OCI-LY3 (cell line): ENCODE data around the gene BPIFA1.

Experiments
- H2AFZ ChIP-seq: fragments of 200-600, 300-600 bp; shearing (Covaris generic); 2 replicates; pipeline ENCODE4 v1.6.0; 2014; ENCODE audit warnings: antibody characterized with exemption, low read depth, low read length
- H3K27ac ChIP-seq: fragments of 200-600, 300-600 bp; sonication (generic); 2 replicates; pipeline ENCODE4 v1.5.1; 2014; ENCODE audit warnings: mild to moderate bottlenecking, low read length, moderate library complexity, mixed read lengths
- H3K27me3 ChIP-seq: fragments of 200-600, 300-600 bp; sonication (generic); 2 replicates; pipeline ENCODE4 v1.6.1; 2014; ENCODE audit warnings: low read depth, low read length, mixed read lengths
- H3K36me3 ChIP-seq: fragments of 200-600, 300-600 bp; sonication (generic); replicated peaks from 2 replicates; pipeline ENCODE3; 2014; ENCODE audit warnings: low read depth, low read length, mixed read lengths
- H3K4me1 ChIP-seq: fragments of 300-600, 200-600 bp; sonication (generic); 2 replicates; pipeline ENCODE4 v1.6.1; 2014; ENCODE audit warnings: low read length, mixed read lengths
- H3K4me2 ChIP-seq: fragments of 200-600, 300-600 bp; sonication (generic); 2 replicates; pipeline ENCODE4 v1.6.1; 2014; ENCODE audit warnings: low read length, mixed read lengths
- H3K4me3 ChIP-seq: fragments of 300-600, 200-600 bp; sonication (generic); 2 replicates; pipeline ENCODE4 v1.5.1; 2014; ENCODE audit warnings: antibody characterized with exemption, mild to moderate bottlenecking, low read length, moderate library complexity
- H3K79me2 ChIP-seq: fragments of 300-600, 200-600 bp; shearing (Covaris generic); 2 replicates; pipeline ENCODE4 v1.6.1; 2014; ENCODE audit warnings: mild to moderate bottlenecking, low read length, mixed read lengths
- H3K9ac ChIP-seq: fragments of 300-600, 200-600 bp; shearing (Covaris generic); 2 replicates; pipeline ENCODE4 v1.6.0; 2014; ENCODE audit warnings: mild to moderate bottlenecking, low read length, moderate library complexity
- H3K9me3 ChIP-seq: fragments of 200-600, 300-600 bp; shearing (Covaris generic); 2 replicates; pipeline ENCODE4 v1.6.1; 2014; ENCODE audit warnings: low read length, mixed read lengths; ENCODE audit not compliant: insufficient read depth
- H4K20me1 ChIP-seq: fragments of 200-600, 300-600 bp; sonication (generic); 2 replicates; pipeline ENCODE4 v1.6.1; 2016; ENCODE audit warnings: low read length, mixed read lengths; ENCODE audit not compliant: insufficient read depth
- EZH2phosphoT487 ChIP-seq: fragments of 200-600 bp; shearing (Covaris generic); IDR thresholded peaks from 2 replicates; pipeline ENCODE4 v1.6.1; 2018; ENCODE audit warnings: antibody characterized with exemption, mixed run types, low read depth
- TF ChIP-seq, protein P1 (sequence below): fragments of 200-600, 300-600 bp; sonication (generic); IDR thresholded peaks from 2 replicates; pipeline ENCODE4 v1.5.1; 2014; ENCODE audit warnings: antibody characterized with exemption, low read length, low read depth

The BPIFA1 gene

DNA sequence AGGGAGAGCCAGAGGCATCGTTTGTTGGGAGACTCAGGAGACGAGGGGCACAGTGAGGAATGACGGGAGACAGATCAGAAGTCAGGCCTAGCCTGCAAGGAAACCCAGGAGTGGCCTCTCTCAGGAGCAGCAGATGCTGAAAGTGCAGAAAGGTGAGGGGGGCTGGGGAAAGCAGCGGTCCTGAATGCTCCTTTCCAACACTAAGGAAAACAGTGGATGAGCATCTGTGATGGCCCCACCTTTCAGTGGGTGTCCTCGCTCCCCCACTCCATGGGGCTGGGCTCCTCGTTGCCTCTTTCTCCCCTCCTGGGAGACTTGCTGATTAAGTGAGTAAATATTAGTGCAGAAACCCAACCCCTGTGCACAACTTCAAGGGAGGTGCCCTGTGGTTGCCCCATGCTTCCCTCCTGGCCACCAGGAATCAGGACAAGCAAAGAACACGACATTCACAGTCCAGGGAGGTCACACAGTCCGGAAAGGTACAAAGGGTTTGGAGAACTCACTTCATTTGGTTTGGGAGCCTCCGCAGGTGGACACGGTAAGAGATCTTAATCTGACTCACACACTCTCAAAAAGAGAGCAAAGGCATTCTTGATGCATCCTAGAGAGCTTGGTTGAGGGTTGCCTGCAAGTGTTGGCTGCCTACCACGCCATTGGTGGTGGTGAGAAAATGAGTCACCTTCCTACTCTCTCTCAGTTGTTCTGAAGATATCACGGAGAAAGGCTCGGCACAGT, 37.5 kb downstream of the BPIFA1 start:
- Histone ChIP-seq H3K79me2 (no peaks in the 10 kb centered on the region), H3K36me3 (no peaks in the 10 kb centered on the region), H3K4me2 (no peak overlapping the region), H3K9ac (no peak overlapping the region), H3K27me3 (peaks cover 22% of the 10 kb centered on the region), H3K4me1 (no peaks in the 10 kb centered on the region), H2AFZ (no peak overlapping the region), H4K20me1 (no peaks in the 10 kb centered on the region), H3K4me3 (no peak overlapping the region), H3K9me3 (no peaks in the 10 kb centered on the region), H3K27ac (no peak overlapping the region)
- TF ChIP-seq EZH2phosphoT487: no peak
- TF ChIP-seq, protein P1, sequence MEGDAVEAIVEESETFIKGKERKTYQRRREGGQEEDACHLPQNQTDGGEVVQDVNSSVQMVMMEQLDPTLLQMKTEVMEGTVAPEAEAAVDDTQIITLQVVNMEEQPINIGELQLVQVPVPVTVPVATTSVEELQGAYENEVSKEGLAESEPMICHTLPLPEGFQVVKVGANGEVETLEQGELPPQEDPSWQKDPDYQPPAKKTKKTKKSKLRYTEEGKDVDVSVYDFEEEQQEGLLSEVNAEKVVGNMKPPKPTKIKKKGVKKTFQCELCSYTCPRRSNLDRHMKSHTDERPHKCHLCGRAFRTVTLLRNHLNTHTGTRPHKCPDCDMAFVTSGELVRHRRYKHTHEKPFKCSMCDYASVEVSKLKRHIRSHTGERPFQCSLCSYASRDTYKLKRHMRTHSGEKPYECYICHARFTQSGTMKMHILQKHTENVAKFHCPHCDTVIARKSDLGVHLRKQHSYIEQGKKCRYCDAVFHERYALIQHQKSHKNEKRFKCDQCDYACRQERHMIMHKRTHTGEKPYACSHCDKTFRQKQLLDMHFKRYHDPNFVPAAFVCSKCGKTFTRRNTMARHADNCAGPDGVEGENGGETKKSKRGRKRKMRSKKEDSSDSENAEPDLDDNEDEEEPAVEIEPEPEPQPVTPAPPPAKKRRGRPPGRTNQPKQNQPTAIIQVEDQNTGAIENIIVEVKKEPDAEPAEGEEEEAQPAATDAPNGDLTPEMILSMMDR: no peak

DNA sequence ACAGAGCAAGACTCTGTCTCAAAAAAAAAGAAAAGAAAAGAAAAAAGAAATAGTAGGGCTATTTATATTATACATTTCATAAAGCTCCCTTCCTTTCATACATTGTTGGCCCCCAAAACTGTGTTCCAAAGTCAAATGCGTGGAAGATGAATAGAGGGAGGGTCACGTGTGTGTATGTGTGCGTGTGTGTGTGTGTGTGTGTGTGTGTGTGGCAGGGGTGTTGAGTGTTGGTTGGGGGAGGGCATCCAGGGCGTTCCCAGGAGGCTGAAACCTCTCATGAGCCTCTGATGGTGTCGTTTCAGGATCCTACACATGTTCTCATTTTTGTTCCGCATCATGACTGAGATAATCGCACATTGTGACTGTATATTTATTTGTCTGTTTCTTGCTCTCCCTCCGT, 39.4 kb downstream of the BPIFA1 start:
- Histone ChIP-seq H3K9me3 (no peaks in the 10 kb centered on the region), H4K20me1 (no peaks in the 10 kb centered on the region), H3K4me2 (no peak overlapping the region), H3K79me2 (no peaks in the 10 kb centered on the region), H3K4me3 (no peak overlapping the region), H3K27ac (no peak overlapping the region), H3K4me1 (no peaks in the 10 kb centered on the region), H2AFZ (no peak overlapping the region), H3K36me3 (no peaks in the 10 kb centered on the region), H3K27me3 (peaks cover 33% of the 10 kb centered on the region), H3K9ac (no peak overlapping the region)
- TF ChIP-seq, protein P1: no peak
- no peak for TF ChIP-seq EZH2phosphoT487

DNA sequence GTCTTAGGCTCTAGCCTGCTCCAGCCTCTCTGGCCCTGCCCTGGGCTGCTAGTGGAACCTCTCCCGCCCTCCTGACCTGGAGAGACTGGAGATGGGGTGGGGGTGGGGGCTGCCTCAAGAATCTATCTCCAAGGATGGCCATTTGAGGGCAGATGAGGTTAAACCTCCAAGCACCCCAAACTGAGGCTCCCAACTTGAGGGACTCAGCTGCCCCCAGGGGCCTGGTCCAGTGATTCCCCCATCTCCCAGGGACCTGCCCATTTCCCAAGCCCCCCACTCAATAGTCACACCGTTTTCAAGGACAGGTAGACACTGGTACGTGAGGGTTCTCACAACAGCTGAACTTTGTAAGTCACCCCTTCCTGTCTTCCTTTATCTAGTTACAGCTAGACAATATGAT, 40.1 kb downstream of the BPIFA1 start:
- Histone ChIP-seq H4K20me1 (no peaks in the 10 kb centered on the region), H3K9ac (no peak overlapping the region), H3K36me3 (no peaks in the 10 kb centered on the region), H3K27me3 (peaks cover 28% of the 10 kb centered on the region), H3K4me2 (no peak overlapping the region), H3K79me2 (no peaks in the 10 kb centered on the region), H3K4me3 (no peak overlapping the region), H3K4me1 (no peaks in the 10 kb centered on the region), H3K9me3 (no peaks in the 10 kb centered on the region), H3K27ac (no peak overlapping the region), H2AFZ (no peak overlapping the region)
- no peak for TF ChIP-seq EZH2phosphoT487
- TF ChIP-seq, protein P1: no peak

DNA sequence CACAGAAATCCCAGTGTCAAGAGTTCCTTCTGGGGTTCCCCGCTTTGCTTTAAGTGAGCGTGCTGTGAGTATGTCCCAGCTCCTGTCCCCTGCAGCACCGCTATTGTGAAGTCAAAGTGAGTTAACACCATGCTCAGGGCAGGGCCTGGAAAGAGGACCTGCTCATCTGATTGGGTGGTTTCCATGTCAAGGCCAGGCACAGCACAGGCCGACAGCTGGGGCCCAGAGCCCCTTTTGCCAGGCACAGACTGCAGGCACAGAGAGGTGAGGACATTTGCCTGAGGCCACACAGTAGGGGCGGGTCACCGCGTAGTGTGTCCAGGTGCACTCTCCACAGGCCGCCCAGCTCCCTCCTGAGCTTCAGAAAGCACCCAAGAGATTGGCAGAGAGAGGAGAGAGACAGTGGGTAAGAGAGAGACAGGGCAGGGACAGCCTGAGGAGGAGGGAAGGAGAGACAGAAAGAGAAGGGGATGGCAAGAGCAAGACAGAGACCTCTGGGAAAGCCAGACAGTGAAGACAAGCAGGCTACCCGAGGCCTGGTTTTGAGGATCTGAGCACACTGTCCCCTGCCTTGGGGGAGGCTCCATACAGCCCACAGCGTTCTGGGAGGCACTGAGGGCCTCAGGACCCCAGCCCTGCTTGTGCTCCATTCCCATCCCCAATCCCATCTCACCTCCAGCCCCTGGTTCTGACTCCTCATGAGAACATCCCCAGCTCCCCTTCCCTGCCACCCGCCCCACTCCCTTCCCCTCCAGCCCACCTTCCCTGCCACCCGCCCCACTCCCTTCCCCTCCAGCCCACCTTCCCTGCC, 40.7 kb downstream of the BPIFA1 start:
- Histone ChIP-seq H3K4me2 (no peak overlapping the region), H3K27me3 (peaks cover 26% of the 10 kb centered on the region)
- no peak for TF ChIP-seq EZH2phosphoT487
- TF ChIP-seq, protein P1: no peak

More for the DNA sequence above, 40.7 kb downstream of the BPIFA1 start:
- Histone ChIP-seq H3K79me2 (no peaks in the 10 kb centered on the region), H3K4me1 (no peaks in the 10 kb centered on the region), H3K36me3 (no peaks in the 10 kb centered on the region), H2AFZ (no peak overlapping the region), H3K9me3 (no peaks in the 10 kb centered on the region), H3K9ac (no peak overlapping the region), H3K27ac (no peak overlapping the region), H4K20me1 (no peaks in the 10 kb centered on the region), H3K4me3 (no peak overlapping the region)
